Tibial nerve (tissue), 4 donors: Measurements from ENCODE around the gene MRPL30.

Experiments
- EP300 ChIP-seq, 2 donors: sonication (generic); formaldehyde crosslinking; IDR thresholded peaks; one replicate each; pipeline ENCODE4 v1.6.1; 2017; ENCODE audit warnings: antibody characterized with exemption in 2 of 2, mild to moderate bottlenecking in 1 of 2
- TF ChIP-seq, protein P1 (sequence below), 5 experiments: fragments of 200-600 bp in 3 of 5; fragments of 450-650 bp in 2 of 5; sonication (generic) in 3 of 5; IDR thresholded peaks; one replicate each; pipeline ENCODE4 v1.5.1; 2016 to 2019; ENCODE audit warnings: antibody characterized with exemption in 5 of 5, mild to moderate bottlenecking in 3 of 5, moderate library complexity in 2 of 5

- TF ChIP-seq, protein P1, sequence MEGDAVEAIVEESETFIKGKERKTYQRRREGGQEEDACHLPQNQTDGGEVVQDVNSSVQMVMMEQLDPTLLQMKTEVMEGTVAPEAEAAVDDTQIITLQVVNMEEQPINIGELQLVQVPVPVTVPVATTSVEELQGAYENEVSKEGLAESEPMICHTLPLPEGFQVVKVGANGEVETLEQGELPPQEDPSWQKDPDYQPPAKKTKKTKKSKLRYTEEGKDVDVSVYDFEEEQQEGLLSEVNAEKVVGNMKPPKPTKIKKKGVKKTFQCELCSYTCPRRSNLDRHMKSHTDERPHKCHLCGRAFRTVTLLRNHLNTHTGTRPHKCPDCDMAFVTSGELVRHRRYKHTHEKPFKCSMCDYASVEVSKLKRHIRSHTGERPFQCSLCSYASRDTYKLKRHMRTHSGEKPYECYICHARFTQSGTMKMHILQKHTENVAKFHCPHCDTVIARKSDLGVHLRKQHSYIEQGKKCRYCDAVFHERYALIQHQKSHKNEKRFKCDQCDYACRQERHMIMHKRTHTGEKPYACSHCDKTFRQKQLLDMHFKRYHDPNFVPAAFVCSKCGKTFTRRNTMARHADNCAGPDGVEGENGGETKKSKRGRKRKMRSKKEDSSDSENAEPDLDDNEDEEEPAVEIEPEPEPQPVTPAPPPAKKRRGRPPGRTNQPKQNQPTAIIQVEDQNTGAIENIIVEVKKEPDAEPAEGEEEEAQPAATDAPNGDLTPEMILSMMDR (IDR thresholded peaks at IDR 0.05) = no peak
- no peak for TF ChIP-seq EP300 (IDR thresholded peaks at IDR 0.05)
Observed at GRCh38 chr2:99187011-99187410, 6.0 kb downstream of the MRPL30 start.
